Kidney (tissue), 14 donors: ENCODE measurements around the gene S100A8. TPM values are rescaled to one million over a fixed set of nuclear protein-coding genes. Genes with fewer than 3 reads are reported as not detected.

Experiments
- DNase-seq, 5 donors: peaks; one replicate each; pipeline ENCODE4 v3.0.0-alpha.2; 2013 to 2020
- FAIRE-seq: peaks from 2 replicates; lab custom pipeline; 2012; peaks lifted over from hg19 to GRCh38; lab: Jason Lieb, UNC
- H3K27ac ChIP-seq, 2 donors: one replicate each; pipeline ENCODE4 v1.7.0; 2013; ENCODE audit warnings: low read depth in 2 of 2, low read length in 2 of 2, inconsistent platforms in 1 of 2
- H3K27me3 ChIP-seq: one replicate; pipeline ENCODE4 v1.7.1; 2013; ENCODE audit warnings: low read length, inconsistent platforms; ENCODE audit not compliant: control insufficient read depth, insufficient read depth
- H3K36me3 ChIP-seq, 3 donors: one replicate each; pipeline versions ENCODE4 v1.7.0 to v1.7.1; 2013; ENCODE audit warnings: low read length in 3 of 3, control low read depth in 1 of 3, inconsistent platforms in 1 of 3; ENCODE audit not compliant: insufficient read depth in 3 of 3, control insufficient read depth in 2 of 3
- H3K4me1 ChIP-seq, 3 donors: one replicate each; pipeline versions ENCODE4 v1.7.0 to v1.7.1; 2013; ENCODE audit warnings: low read length in 3 of 3, inconsistent platforms in 1 of 3, low read depth in 1 of 3; ENCODE audit not compliant: control insufficient read depth in 2 of 3, insufficient read depth in 2 of 3
- H3K4me3 ChIP-seq, 3 donors: one replicate each; pipeline versions ENCODE4 v1.7.0 to v1.8.1; 2013; ENCODE audit warnings: low read length in 3 of 3, control low read depth in 1 of 3, inconsistent platforms in 1 of 3
- H3K9ac ChIP-seq, 3 donors: one replicate each; pipeline versions ENCODE4 v1.7.0 to v1.7.1; 2013; ENCODE audit warnings: low read length in 3 of 3, control low read depth in 1 of 3, inconsistent platforms in 1 of 3
- H3K9me3 ChIP-seq, 3 donors: one replicate each; pipeline versions ENCODE4 v1.7.0 to v1.7.1; 2013; ENCODE audit warnings: low read length in 3 of 3, control low read depth in 1 of 3, inconsistent platforms in 1 of 3; ENCODE audit not compliant: control insufficient read depth in 2 of 3, insufficient read depth in 1 of 3
- CTCF ChIP-seq: IDR thresholded peaks from 3 replicates; pipeline ENCODE4 v1.5.1; 2012; ENCODE audit warnings: mild to moderate bottlenecking, moderate library complexity, borderline replicate concordance; ENCODE audit not compliant: insufficient read depth; ENCODE audit errors: extremely low read depth
- intact Hi-C: fragments of 100-400 bp; cut with DNase I; formaldehyde crosslinking; loops from one replicate; pipeline ENCODE4 v1.11.1; 2022
- polyA plus RNA-seq: library from polyadenylated mRNA; stranded (reverse); fragments of 350-450 nt; fragmentation: Illumina TruSeq; extraction: RNeasy Lipid Tissue Mini Kit (QIAGEN cat#74804); gene quantifications from one replicate; pipeline ENCODE4 v1.2.3, GENCODE V29; 2014; ENCODE audit warnings: low read depth, low replicate concordance; ENCODE audit not compliant: insufficient read depth
- total RNA-seq: library from RNA; stranded (reverse); fragmentation: NEBNext Ultra II Directional; extraction: Animal tissue kit (Norgen Biotek cat#: 25700); gene quantifications from one replicate; pipeline ENCODE4 v1.2.1, GENCODE V29; 2021
- donor health status: control.
- donor health status: control.
- donor health status: control.
- donor health status: control.
- donor health status: control.
- donor health status: DM: yes; HTN: yes; CAD: no.
- donor health status: Normal renal cell carcinoma (clear cell type).

The S100A8 gene
- total and polyA plus RNA-seq, 2 donors from 2014 or later: 17.5 to 60.9 TPM

DNA sequence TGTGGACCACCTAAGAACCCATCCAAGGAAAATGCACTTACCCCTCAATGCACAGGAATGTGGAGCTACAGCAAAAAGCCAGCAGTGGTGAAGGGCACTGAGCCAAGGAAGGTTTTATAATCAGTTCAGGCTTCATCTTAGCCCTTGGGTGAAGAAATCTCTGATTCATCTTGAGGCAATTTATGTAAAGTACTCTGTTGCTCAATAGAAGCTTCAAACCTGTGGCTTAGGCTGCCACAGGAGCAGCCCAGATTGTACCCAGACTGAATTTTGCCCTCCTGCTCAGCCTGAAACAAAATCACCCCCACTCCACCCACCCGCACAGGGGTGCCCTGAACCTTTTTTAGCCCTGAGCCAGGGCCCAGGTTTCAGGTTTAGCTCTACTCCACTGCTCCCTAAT is 15.4 kb downstream of the S100A8 start, which contains the start of gene S100A12:
Gene S100A12, minus strand, starts transcription at position 111 of the 400 bp plus-strand sequence. CDS start 1,029 bp downstream, outside the sequence.
- TF ChIP-seq CTCF: no peak
- Histone ChIP-seq H3K27me3 (no peaks in the 10 kb centered on the region), H3K36me3 (no peaks in the 10 kb centered on the region), H3K4me3 (no peak within 1 kb of the TSS), H3K9ac (no peak within 1 kb of the TSS), H3K27ac (no peak within 1 kb of the TSS), H3K4me1 (no peaks in the 10 kb centered on the region), H3K9me3 (no peaks in the 10 kb centered on the region)
- FAIRE-seq (no peak), DNase-seq (peak in 1 of 5 donors; percentile 9)
- intact Hi-C loops: no loop called here

GRCh38 chr1:153374071-153374470 is 16.8 kb downstream of the S100A8 start:
- intact Hi-C loops: no loop called here
- FAIRE-seq (no peak), DNase-seq (no peak)
- TF ChIP-seq CTCF: no peak
- Histone ChIP-seq H3K27ac (no peak overlapping the region), H3K4me3 (no peak overlapping the region), H3K4me1 (peaks cover 0 to 2% (median 0%) of the 10 kb centered on the region in 3 donors), H3K27me3 (no peaks in the 10 kb centered on the region), H3K9ac (no peak overlapping the region), H3K9me3 (no peaks in the 10 kb centered on the region), H3K36me3 (no peaks in the 10 kb centered on the region)

DNA sequence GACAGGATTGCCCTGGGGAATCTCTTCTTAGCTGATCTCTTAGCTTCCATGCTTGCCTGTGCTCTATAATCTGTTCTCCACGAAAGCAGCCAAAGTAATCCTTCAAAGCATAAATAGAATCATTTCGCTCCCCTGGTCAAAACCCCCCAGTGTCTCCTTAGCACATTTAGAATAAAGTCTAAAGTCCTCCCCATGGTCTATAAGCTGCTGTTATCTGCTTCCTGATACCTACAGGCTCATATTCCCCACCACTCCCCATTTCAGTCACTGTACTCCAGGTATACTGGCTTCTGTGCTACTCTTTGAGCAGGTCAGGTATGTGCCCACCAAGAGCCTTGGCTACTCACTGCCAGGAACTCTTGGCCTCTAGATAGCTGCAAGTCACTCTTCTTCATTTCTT is 18.3 kb downstream of the S100A8 start:
- no peaks in the 10 kb centered on the region for H3K27me3 ChIP-seq
- DNase-seq (no peak), FAIRE-seq (no peak)
- H3K9me3 ChIP-seq: no peaks in the 10 kb centered on the region
- no peak overlapping the region for H3K4me3 ChIP-seq
- no peak for TF ChIP-seq CTCF
- H3K27ac ChIP-seq: no peak overlapping the region
- no peaks in the 10 kb centered on the region for H3K36me3 ChIP-seq
- H3K9ac ChIP-seq: no peak overlapping the region
- H3K4me1 ChIP-seq: peaks cover 0 to 2% (median 0%) of the 10 kb centered on the region in 3 donors
- intact Hi-C loops: no loop called here

- no peak for DNase-seq
- TF ChIP-seq CTCF: no peak
- no peak overlapping the region for H3K4me3 ChIP-seq
- peaks cover 0 to 2% (median 0%) of the 10 kb centered on the region in 3 donors for H3K4me1 ChIP-seq
- no peak overlapping the region for H3K9ac ChIP-seq
- no peak overlapping the region for H3K27ac ChIP-seq
- no peak for FAIRE-seq
- no peaks in the 10 kb centered on the region for H3K9me3 ChIP-seq
- H3K36me3 ChIP-seq: no peaks in the 10 kb centered on the region
- H3K27me3 ChIP-seq: no peaks in the 10 kb centered on the region
- intact Hi-C loops: no loop called here
Measured at GRCh38 chr1:153371231-153371630, 19.6 kb downstream of the S100A8 start.
